Skeletal muscle satellite cell (primary cell): ENCODE measurements around the gene TMPRSS13.

Source experiments
- H3K27me3 ChIP-seq: 2 replicates; pipeline ENCODE4 v1.7.0; 2013; ENCODE audit warnings: low read length; ENCODE audit not compliant: control insufficient read depth, insufficient read depth
- H3K36me3 ChIP-seq: 2 replicates; pipeline ENCODE4 v1.7.0; 2013; ENCODE audit warnings: mild to moderate bottlenecking, control low read depth, low read length; ENCODE audit not compliant: insufficient read depth
- H3K4me1 ChIP-seq: 2 replicates; pipeline ENCODE4 v1.7.0; 2013; ENCODE audit warnings: low read length; ENCODE audit not compliant: control insufficient read depth, insufficient read depth
- H3K4me2 ChIP-seq: 2 replicates; pipeline ENCODE4 v1.7.0; 2013; ENCODE audit warnings: mild to moderate bottlenecking, low read length
- H3K4me3 ChIP-seq: 2 replicates; pipeline ENCODE4 v1.7.0; 2013; ENCODE audit warnings: low read length
- H3K9ac ChIP-seq: 2 replicates; pipeline ENCODE4 v1.7.0; 2013; ENCODE audit warnings: mild to moderate bottlenecking, low read depth, low read length, moderate library complexity
- H3K9me3 ChIP-seq: replicated peaks from 2 replicates; pipeline ENCODE4 v1.7.0; 2013; ENCODE audit warnings: mild to moderate bottlenecking, control low read depth, low read length

TMPRSS13 gene

GRCh38 chr11:117969160-117969991, 40.2 kb upstream of the TMPRSS13 start:
- Histone ChIP-seq H3K4me2 (no peak overlapping the region), H3K9ac (no peak overlapping the region), H3K36me3 (no peaks in the 10 kb centered on the region), H3K4me1 (no peaks in the 10 kb centered on the region), H3K4me3 (no peak overlapping the region), H3K27me3 (no peaks in the 10 kb centered on the region), H3K9me3 (no peaks in the 10 kb centered on the region)

- Histone ChIP-seq H3K4me1 (no peaks in the 10 kb centered on the region), H3K4me3 (no peak overlapping the region), H3K4me2 (no peak overlapping the region), H3K36me3 (no peaks in the 10 kb centered on the region), H3K9ac (no peak overlapping the region), H3K9me3 (no peaks in the 10 kb centered on the region), H3K27me3 (no peaks in the 10 kb centered on the region)
Observed at GRCh38 chr11:117966908-117967307, 37.7 kb upstream of the TMPRSS13 start.

- Histone ChIP-seq H3K9ac (no peak overlapping the region), H3K4me2 (no peak overlapping the region), H3K4me3 (no peak overlapping the region), H3K9me3 (no peaks in the 10 kb centered on the region), H3K36me3 (no peaks in the 10 kb centered on the region), H3K4me1 (no peaks in the 10 kb centered on the region), H3K27me3 (peaks cover 7% of the 10 kb centered on the region)
Observed at GRCh38 chr11:117962826-117963225, 33.6 kb upstream of the TMPRSS13 start.

GRCh38 chr11:117961896-117962295, 32.7 kb upstream of the TMPRSS13 start:
- H3K4me2 ChIP-seq = no peak overlapping the region
- H3K4me3 ChIP-seq = no peak overlapping the region
- H3K27me3 ChIP-seq = peaks cover 7% of the 10 kb centered on the region
- no peaks in the 10 kb centered on the region for H3K4me1 ChIP-seq
- no peak overlapping the region for H3K9ac ChIP-seq
- no peaks in the 10 kb centered on the region for H3K36me3 ChIP-seq
- H3K9me3 ChIP-seq = no peaks in the 10 kb centered on the region

GRCh38 chr11:117960406-117960805, 31.2 kb upstream of the TMPRSS13 start:
- peaks cover 7% of the 10 kb centered on the region for H3K27me3 ChIP-seq

GRCh38 chr11:117959438-117960149, 30.4 kb upstream of the TMPRSS13 start:
- Histone ChIP-seq H3K4me1 (no peaks in the 10 kb centered on the region), H3K9ac (no peak overlapping the region), H3K4me2 (no peak overlapping the region), H3K36me3 (no peaks in the 10 kb centered on the region), H3K27me3 (peaks cover 7% of the 10 kb centered on the region), H3K4me3 (no peak overlapping the region), H3K9me3 (no peaks in the 10 kb centered on the region)

More at GRCh38 chr11:117960406-117960805, 31.2 kb upstream of the TMPRSS13 start:
- no peak overlapping the region for H3K4me3 ChIP-seq
- no peaks in the 10 kb centered on the region for H3K36me3 ChIP-seq
- no peaks in the 10 kb centered on the region for H3K9me3 ChIP-seq
- H3K4me1 ChIP-seq = no peaks in the 10 kb centered on the region
- no peak overlapping the region for H3K9ac ChIP-seq
- no peak overlapping the region for H3K4me2 ChIP-seq

- Histone ChIP-seq H3K27me3 (peaks cover 7% of the 10 kb centered on the region), H3K4me2 (no peak overlapping the region), H3K9me3 (no peaks in the 10 kb centered on the region), H3K36me3 (no peaks in the 10 kb centered on the region), H3K4me1 (no peaks in the 10 kb centered on the region), H3K4me3 (no peak overlapping the region), H3K9ac (no peak overlapping the region)
Observed at GRCh38 chr11:117958949-117959348, 29.7 kb upstream of the TMPRSS13 start.

GRCh38 chr11:117953024-117953671, 23.9 kb upstream of the TMPRSS13 start:
- H3K27me3 ChIP-seq = peaks cover 22% of the 10 kb centered on the region
- no peaks in the 10 kb centered on the region for H3K9me3 ChIP-seq
- no peaks in the 10 kb centered on the region for H3K36me3 ChIP-seq
- H3K4me1 ChIP-seq = no peaks in the 10 kb centered on the region
- no peak overlapping the region for H3K4me3 ChIP-seq
- H3K9ac ChIP-seq = no peak overlapping the region
- no peak overlapping the region for H3K4me2 ChIP-seq

- H3K4me3 ChIP-seq = no peak overlapping the region
- H3K4me1 ChIP-seq = peaks cover 4% of the 10 kb centered on the region
- peaks cover 22% of the 10 kb centered on the region for H3K27me3 ChIP-seq
- no peaks in the 10 kb centered on the region for H3K36me3 ChIP-seq
- H3K9me3 ChIP-seq = no peaks in the 10 kb centered on the region
- no peak overlapping the region for H3K4me2 ChIP-seq
- no peak overlapping the region for H3K9ac ChIP-seq
Observed at GRCh38 chr11:117950993-117951961, 22.1 kb upstream of the TMPRSS13 start.

- H3K4me2 ChIP-seq = no peak overlapping the region
- H3K4me3 ChIP-seq = no peak overlapping the region
- peaks cover 29% of the 10 kb centered on the region for H3K27me3 ChIP-seq
- H3K36me3 ChIP-seq = no peaks in the 10 kb centered on the region
- peaks cover 4% of the 10 kb centered on the region for H3K4me1 ChIP-seq
- H3K9me3 ChIP-seq = no peaks in the 10 kb centered on the region
- H3K9ac ChIP-seq = no peak overlapping the region
Observed at GRCh38 chr11:117950301-117950700, 21.1 kb upstream of the TMPRSS13 start.

- Histone ChIP-seq H3K4me2 (no peak overlapping the region), H3K36me3 (no peaks in the 10 kb centered on the region), H3K4me3 (no peak overlapping the region), H3K9ac (no peak overlapping the region), H3K4me1 (peaks cover 4% of the 10 kb centered on the region), H3K9me3 (no peaks in the 10 kb centered on the region), H3K27me3 (peaks cover 36% of the 10 kb centered on the region)
Observed at GRCh38 chr11:117949062-117949461, 19.9 kb upstream of the TMPRSS13 start.
